ENCODE results near the gene RAB27A. TPM values are rescaled to one million over a fixed set of nuclear protein-coding genes. Genes with fewer than 3 reads are reported as not detected.
"Not testable (repeated sequence)": the region's sequence is repeated elsewhere in the genome, so short reads cannot be mapped to it uniquely, and the experiment has no call there.

The RAB27A gene
- total RNA-seq, 1 experiment from 2014 or later = 6.3 TPM

- intact Hi-C loops (cut with micrococcal nuclease) = no loop called here
Observed at GRCh38 chr15:55250392-55250791, 39.2 kb downstream of the RAB27A start.

GRCh38 chr15:55249885-55250284 is 39.7 kb downstream of the RAB27A start:
- H3K9me3 ChIP-seq (ENCODE audit: low read length); H3K27me3 ChIP-seq (ENCODE audit: low read length); H3K9me2 ChIP-seq (replicated peaks; ENCODE audit: low read length); H2AFZ ChIP-seq (ENCODE audit: low read length); BruUV-seq (replicated peaks); H3K4me2 ChIP-seq (ENCODE audit: low read length); H3K36me3 ChIP-seq (ENCODE audit: low read depth, low read length); H3K9ac ChIP-seq (ENCODE audit: low read length); CTCF ChIA-PET; H3K27ac ChIP-seq (ENCODE audit: low read length); H3K79me2 ChIP-seq (ENCODE audit: low read length); H4K20me1 ChIP-seq (ENCODE audit: low read length); ATAC-seq; POLR2A ChIA-PET (ENCODE audit: unreplicated experiment); H3K4me3 ChIP-seq (ENCODE audit: low read length); DNase-seq; H3F3A ChIP-seq (ENCODE audit: low read length, unreplicated experiment): not testable (repeated sequence)
- H3K4me1 ChIP-seq (ENCODE audit: insufficient read depth, low read length) = peaks cover 15% of the 10 kb centered on the region
- intact Hi-C loops (cut with micrococcal nuclease) = loop anchor here (2.0 kb wide), 1 partner anchor 41 kb away; no protein-coding TSS in a partner anchor

More at GRCh38 chr15:55250392-55250791, 39.2 kb downstream of the RAB27A start:
- Histone ChIP-seq H3K27ac (ENCODE audit: low read length) (no peak overlapping the region), H3K4me3 (ENCODE audit: low read length) (no peak overlapping the region), H3K4me2 (ENCODE audit: low read length) (no peak overlapping the region), H3K79me2 (ENCODE audit: low read length) (no peaks in the 10 kb centered on the region), H3F3A (ENCODE audit: low read length, unreplicated experiment) (no peaks in the 10 kb centered on the region), H3K36me3 (ENCODE audit: low read depth, low read length) (no peaks in the 10 kb centered on the region), H3K9me3 (ENCODE audit: low read length) (no peaks in the 10 kb centered on the region), H2AFZ (ENCODE audit: low read length) (no peak overlapping the region), H3K9me2 (replicated peaks; ENCODE audit: low read length) (no peaks in the 10 kb centered on the region), H3K27me3 (ENCODE audit: low read length) (no peaks in the 10 kb centered on the region), H3K4me1 (ENCODE audit: insufficient read depth, low read length) (peaks cover 15% of the 10 kb centered on the region), H4K20me1 (ENCODE audit: low read length) (no peaks in the 10 kb centered on the region), H3K9ac (ENCODE audit: low read length) (no peak overlapping the region)
- no TSS peak for BruUV-seq (replicated peaks)
- no peak for ATAC-seq
- peak; percentile 8 for DNase-seq
- CTCF ChIA-PET = no interaction called here
- TF ChIP-seq CTCF (conservative IDR thresholded peaks at IDR 0.05; ENCODE audit: low read depth, low read length) = no peak
- no peak for TF ChIP-seq EZH2 (IDR thresholded peaks at IDR 0.05; ENCODE audit: low read length, unreplicated experiment)
- TF ChIP-seq EZH2phosphoT487 (IDR thresholded peaks at IDR 0.05; ENCODE audit: borderline replicate concordance, low read length) = no peak
- POLR2A ChIA-PET (ENCODE audit: unreplicated experiment) = no interaction called here

GRCh38 chr15:55248895-55249294 is 40.7 kb downstream of the RAB27A start:
- CTCF ChIA-PET = no interaction called here

More at GRCh38 chr15:55248895-55249294, 40.7 kb downstream of the RAB27A start:
- H3K36me3 ChIP-seq (ENCODE audit: low read depth, low read length) = no peaks in the 10 kb centered on the region
- BruUV-seq (replicated peaks) = no TSS peak
- H3K79me2 ChIP-seq (ENCODE audit: low read length) = no peaks in the 10 kb centered on the region
- H3K27me3 ChIP-seq (ENCODE audit: low read length) = no peaks in the 10 kb centered on the region
- no peak for TF ChIP-seq EZH2 (IDR thresholded peaks at IDR 0.05; ENCODE audit: low read length, unreplicated experiment)
- TF ChIP-seq CTCF (conservative IDR thresholded peaks at IDR 0.05; ENCODE audit: low read depth, low read length) = no peak
- no peak for TF ChIP-seq EZH2phosphoT487 (IDR thresholded peaks at IDR 0.05; ENCODE audit: borderline replicate concordance, low read length)
- H3K9me3 ChIP-seq (ENCODE audit: low read length) = no peaks in the 10 kb centered on the region
- H3K4me2 ChIP-seq (ENCODE audit: low read length) = no peak overlapping the region
- ATAC-seq (peak; percentile 65; the same call in 1 of the 2 replicates), DNase-seq (no peak)
- no peak overlapping the region for H3K27ac ChIP-seq (ENCODE audit: low read length)
- H4K20me1 ChIP-seq (ENCODE audit: low read length) = no peaks in the 10 kb centered on the region
- H2AFZ ChIP-seq (ENCODE audit: low read length) = no peak overlapping the region
- H3K9me2 ChIP-seq (replicated peaks; ENCODE audit: low read length) = no peaks in the 10 kb centered on the region
- no peak overlapping the region for H3K4me3 ChIP-seq (ENCODE audit: low read length)
- no peaks in the 10 kb centered on the region for H3F3A ChIP-seq (ENCODE audit: low read length, unreplicated experiment)
- intact Hi-C loops (cut with micrococcal nuclease) = loop anchor here (2.0 kb wide), 1 partner anchor 42 kb away; no protein-coding TSS in a partner anchor
- H3K9ac ChIP-seq (ENCODE audit: low read length) = no peak overlapping the region
- POLR2A ChIA-PET (ENCODE audit: unreplicated experiment) = no interaction called here
- H3K4me1 ChIP-seq (ENCODE audit: insufficient read depth, low read length) = peaks cover 15% of the 10 kb centered on the region

All from PC-3 (cell line).